ENCODE measurements around the gene DRC1.

DRC1 gene

GRCh38 chr2:26444236-26444635, 42.5 kb downstream of the DRC1 start:
- no peak for DNase-seq (ENCODE audit: low read depth, low spot score)

DNA sequence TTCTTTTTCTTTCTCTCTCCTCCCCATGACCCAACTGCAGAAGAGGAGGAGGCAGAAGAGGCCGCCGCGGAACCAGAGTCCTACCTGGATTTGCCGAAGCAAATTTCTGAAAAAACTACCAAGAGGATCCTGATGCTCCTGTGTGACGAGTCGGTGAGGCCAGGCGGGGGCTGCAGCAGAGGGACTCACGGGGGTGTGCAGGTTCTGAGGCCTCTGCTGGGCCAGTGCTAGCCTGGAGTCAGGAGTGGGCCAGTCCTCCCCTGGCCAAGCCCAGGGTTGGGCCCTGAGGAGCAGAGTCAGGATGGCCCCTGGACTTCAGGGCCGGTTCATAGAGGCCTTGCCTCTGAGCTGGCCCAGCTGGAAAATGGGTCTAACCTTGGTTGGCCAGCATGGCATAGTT, 46.9 kb downstream of the DRC1 start:
- DNase-seq (ENCODE audit: low read depth, low spot score), result no peak

- DNase-seq (ENCODE audit: low read depth, low spot score), result no peak
These were observed 47.7 kb downstream of the DRC1 start for GRCh38 chr2:26449278-26450030.

DNA sequence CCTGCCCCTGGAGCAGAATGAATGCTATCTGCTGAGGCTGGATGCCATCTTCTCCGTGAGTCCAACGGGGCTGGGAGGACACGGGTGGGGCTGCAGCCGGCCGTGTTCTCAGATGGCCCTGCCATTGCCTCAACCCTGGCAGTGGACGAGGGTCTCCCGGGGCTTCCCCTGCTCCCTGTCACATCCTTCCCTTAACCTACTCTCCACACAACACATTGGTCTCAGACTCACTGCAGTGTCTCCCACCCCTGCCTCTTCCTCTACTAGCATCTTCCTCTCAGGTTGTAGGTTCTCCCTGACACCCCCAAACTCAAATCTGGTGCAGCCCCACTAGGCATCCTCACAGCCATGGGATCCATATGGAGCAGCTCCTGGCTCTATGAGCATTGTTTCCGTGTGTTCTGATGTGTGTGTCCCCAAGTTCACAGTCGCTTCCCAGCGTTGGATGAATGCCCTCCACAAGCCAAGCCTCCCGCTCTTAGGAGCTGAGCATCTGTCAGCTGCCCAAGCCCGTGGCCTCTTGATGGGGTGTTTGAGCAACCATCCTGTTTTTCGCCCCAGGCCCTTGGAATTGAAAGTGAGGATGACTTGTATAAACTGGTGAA, 48.4 kb downstream of the DRC1 start:
- no peak for DNase-seq (ENCODE audit: low read depth, low spot score)

DNA sequence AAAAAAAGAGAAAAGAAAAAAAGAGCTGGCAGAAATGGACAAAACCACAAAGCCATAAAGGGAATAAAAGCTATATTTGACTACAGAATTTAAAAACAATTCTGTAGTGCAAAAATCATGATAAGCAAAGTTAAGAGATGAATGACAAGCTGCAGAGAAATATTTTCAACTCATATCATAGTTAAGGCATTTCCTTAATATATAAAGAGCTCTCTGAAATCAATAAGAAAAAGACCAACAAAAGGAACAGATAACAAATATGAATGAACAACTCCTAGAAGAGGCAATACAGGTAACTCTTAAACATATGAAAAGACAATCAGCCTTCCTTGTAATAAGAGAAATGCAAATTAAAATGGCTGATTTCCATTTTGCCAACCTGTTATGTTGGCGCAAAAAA, 50.0 kb downstream of the DRC1 start:
- DNase-seq (ENCODE audit: low read depth, low spot score), result no peak

- no peak for DNase-seq (ENCODE audit: low read depth, low spot score)
These were observed 52.0 kb downstream of the DRC1 start for GRCh38 chr2:26453421-26454329.

DNA sequence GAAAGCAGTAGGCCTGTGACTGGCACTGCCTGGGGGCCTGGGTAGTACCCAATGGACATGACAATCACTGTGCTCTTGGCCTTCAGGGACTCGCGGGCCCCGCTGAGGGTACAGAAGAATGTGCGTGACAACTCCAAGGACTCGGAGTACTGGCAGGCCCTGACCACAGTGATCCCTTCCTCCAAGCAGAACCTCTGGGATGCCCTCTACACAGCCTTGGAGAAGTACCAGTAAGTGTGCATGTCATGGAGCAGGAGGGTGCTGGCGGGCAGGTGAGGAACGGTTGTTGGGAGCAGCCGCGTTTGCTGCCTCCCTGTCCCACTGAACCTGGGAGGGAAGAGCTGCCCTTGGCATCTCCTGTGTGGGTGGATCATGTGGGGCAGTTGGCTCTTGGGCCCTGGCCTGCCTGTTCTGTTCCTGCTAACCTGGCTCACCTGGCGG, 52.9 kb downstream of the DRC1 start:
- DNase-seq (ENCODE audit: low read depth, low spot score), result no peak

DNA sequence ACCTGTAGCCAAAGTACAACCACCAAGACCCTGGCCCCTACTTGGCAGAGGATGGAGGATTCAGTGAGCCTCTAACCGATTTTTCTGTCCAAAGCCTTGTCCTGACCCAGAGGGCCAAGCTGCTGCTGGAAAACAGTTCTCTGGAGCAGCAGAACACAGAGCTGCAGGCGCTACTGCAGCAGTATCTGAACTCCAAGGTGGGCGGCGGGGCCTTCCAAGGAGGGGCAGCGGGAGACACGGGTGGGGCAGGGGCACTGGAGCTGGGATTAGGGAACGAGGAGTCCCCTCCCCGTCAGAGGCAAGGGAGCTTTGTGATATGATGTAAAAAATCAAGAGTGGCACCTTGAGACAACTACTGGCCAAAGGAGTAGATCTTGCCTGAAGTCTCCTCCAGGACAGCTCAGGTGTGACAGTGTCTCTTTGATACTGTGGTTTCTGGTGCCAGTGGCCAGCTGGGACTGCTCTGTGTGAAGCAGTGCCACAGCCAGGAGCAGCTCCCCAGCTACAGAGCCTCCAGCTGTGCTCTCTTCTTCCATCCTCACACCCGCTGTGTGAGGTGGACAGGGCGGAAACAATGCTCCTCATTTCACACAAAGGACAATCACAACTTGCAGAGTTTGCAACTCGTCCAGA, 53.4 kb downstream of the DRC1 start:
- no peak for DNase-seq (ENCODE audit: low read depth, low spot score)

DNA sequence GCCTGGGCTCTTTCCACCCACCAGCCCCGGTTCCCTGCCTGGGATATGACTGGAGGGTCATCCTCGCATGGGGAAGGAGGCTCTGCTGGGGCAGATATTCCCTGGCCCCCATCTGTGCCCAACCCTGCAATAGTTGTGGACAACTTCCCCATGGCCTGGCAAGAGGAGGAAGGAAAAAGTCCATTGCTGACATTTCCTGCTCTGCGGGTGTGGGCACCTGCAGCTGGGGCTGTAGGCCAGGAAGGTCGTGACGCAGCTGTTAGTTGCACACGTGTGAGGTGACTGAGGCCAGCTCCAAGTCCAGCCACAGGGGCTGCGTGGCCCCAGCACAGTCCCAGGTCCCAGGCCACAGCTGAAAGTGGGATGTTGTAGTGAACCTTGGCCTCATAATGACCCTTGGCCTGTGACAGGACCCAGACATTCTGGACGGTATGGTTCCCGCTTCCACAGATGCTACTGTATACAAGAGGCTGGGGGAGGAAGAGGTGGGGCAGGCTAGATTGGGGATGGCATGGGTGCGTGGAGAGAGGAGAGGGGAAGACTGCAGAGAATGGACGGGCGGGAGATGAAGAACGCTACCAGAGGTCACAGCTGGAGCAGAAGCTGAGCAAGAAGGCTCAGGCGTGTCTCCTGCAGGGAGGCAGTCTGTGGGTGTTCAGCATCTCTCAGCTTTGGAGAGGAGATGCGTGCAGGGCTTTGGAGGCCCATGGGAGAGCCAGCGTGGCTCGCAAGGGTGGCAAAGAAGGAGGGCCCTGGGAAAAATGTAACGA, 54.1 kb downstream of the DRC1 start:
- DNase-seq (ENCODE audit: low read depth, low spot score), result no peak

GRCh38 chr2:26456440-26457250, 54.9 kb downstream of the DRC1 start:
- no peak for DNase-seq (ENCODE audit: low read depth, low spot score)

- no peak for DNase-seq (ENCODE audit: low read depth, low spot score)
These were observed 55.5 kb downstream of the DRC1 start for GRCh38 chr2:26457251-26457666.

GRCh38 chr2:26457695-26458364, 56.1 kb downstream of the DRC1 start:
- no peak for DNase-seq (ENCODE audit: low read depth, low spot score)

- no peak for DNase-seq (ENCODE audit: low read depth, low spot score)
These were observed 56.8 kb downstream of the DRC1 start for GRCh38 chr2:26458365-26459042.

GRCh38 chr2:26459991-26460612, 58.4 kb downstream of the DRC1 start:
- no peak for DNase-seq (ENCODE audit: low read depth, low spot score)

GRCh38 chr2:26460613-26461031, 58.9 kb downstream of the DRC1 start:
- DNase-seq (ENCODE audit: low read depth, low spot score), result no peak

DNA sequence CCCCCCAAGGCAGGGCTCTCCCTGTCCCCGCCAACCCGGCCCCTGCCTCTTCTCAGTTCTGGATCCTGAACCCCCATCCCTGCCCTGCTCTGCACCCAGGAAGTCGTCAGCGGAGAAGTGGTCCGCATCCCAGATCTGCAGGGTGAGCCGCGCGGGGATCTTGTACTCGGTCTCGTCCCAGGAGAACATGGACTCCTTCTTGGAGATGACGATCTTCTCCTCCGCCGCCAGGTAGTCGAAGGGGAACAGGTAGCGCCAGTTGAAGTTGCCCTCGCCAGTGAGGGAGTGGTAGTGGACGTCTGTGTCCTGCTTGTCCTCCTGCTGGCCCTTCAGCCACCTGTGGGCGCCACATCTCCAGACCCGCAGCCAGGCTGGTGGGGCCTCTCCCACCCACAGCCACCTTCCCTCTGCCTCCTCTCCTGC, 59.9 kb downstream of the DRC1 start:
- no peak for DNase-seq (ENCODE audit: low read depth, low spot score)

- no peak for DNase-seq (ENCODE audit: low read depth, low spot score)
These were observed 60.4 kb downstream of the DRC1 start for GRCh38 chr2:26462100-26462499.

DNA sequence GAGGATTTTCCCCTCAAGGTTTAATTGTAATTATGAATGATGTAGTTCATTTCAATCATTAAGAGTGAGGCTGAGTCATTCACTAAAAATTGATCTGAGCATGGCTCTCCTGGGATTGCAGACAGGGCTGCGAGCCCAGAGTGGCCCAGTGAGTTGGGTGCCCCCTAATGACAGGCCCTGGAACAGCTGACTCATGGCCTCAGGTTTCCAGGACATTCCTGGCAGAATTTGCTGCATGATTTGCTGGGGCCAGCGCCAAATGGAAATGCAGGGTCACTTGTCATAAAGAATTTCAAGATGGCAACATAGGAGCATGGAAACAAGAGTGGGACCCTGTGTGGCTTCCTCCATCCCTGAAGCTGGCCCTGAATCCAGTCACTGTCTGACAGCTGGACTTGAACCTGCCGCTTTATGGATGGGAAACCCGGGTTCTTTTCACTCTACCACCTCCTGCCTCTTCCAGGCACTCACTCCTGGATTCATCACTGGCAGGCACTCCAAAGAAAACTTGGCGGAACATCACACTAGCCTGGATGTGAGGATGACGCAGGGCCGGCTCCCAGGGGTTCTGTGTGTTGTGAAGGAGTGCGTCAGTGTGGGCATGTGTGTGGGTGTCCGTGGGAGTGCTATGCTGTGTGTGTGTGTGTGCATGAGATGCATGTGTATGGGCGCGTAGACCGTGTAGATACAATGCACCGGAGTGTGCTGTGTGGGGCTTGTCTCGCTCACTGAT, 61.0 kb downstream of the DRC1 start:
- no peak for DNase-seq (ENCODE audit: low read depth, low spot score)

Measured in iPS DF 19.7 (cell line).